ENCODE data around the gene SMAD3.

SMAD3 gene

DNA sequence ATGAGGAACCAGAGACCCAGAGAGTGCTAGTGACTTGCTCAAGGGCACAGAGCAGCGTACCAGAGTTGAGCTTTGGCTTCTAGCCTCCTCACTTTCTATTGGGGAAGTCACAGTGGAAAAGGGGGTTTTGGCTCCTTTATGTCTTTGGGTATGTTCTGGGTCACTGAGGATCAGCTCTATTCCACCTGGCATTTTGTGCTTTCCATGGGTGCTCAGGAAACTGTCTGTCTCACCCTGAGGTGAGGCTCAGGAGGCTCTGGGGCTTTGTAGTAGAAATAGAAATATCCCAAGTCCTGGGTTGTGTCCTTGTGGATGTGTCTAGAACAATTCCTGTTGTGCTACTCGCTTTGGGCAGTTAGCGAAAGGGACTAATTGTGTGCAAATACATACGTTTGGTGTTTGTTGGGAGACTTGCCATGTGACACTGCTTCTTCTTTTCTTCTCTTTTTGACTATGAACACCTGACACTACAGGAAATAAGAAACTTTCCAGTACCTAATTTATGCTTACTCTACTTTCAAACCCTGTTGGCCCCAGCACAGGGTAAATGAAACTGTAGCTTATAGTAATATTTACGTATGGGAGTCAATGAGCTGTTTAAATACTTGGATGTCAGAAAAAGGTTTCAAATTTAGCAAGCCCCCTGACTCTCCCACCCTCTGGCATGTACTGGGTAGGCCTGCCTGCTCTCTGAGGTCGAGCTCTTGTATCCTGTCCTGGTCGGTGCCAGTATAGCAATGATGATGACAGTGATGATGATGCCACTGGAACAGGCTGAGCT is 35.6 kb downstream of the SMAD3 start:
- in situ Hi-C loops (cut with MboI; ENCODE audit: low pct_unique_long_range_greater_than_20kb, low sequenced_read_pairs, unreplicated experiment) = no loop called here
- peak; percentile 60 for DNase-seq (ENCODE audit: low spot score)

DNA sequence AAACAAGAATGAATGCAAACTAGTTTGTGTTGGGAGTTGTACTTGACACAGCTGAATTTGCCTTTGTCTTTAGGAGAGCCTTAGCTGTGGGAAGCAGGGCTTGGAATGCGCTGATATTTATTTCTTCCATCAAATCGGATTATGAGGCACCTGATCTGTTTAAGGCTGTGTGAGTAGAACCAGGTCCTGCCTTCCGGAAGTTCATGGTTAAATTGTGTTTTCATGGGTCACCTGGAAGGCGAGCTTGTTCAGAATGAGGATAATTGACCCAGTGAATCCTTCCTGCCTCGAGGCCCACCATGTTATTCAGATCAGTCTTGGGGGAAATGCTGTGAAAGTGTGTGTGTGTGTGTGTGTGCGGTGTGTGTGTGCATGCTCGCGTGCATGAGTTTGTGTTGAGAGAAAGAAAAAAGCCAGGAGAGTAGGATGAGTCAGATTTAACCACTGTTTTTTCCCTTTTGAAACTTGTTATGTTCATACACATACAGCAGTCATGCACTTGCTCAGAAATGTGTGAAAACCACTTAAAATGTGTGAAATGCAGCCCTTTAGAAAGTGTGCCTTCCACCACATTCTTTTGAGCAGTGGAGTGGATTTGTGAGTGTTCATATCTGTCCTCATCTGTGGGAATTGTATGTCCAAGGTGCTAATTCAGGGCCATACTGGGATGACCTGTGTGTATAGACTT is 36.7 kb downstream of the SMAD3 start:
- in situ Hi-C loops (cut with MboI; ENCODE audit: low pct_unique_long_range_greater_than_20kb, low sequenced_read_pairs, unreplicated experiment) = no loop called here
- TF ChIP-seq, protein P1, sequence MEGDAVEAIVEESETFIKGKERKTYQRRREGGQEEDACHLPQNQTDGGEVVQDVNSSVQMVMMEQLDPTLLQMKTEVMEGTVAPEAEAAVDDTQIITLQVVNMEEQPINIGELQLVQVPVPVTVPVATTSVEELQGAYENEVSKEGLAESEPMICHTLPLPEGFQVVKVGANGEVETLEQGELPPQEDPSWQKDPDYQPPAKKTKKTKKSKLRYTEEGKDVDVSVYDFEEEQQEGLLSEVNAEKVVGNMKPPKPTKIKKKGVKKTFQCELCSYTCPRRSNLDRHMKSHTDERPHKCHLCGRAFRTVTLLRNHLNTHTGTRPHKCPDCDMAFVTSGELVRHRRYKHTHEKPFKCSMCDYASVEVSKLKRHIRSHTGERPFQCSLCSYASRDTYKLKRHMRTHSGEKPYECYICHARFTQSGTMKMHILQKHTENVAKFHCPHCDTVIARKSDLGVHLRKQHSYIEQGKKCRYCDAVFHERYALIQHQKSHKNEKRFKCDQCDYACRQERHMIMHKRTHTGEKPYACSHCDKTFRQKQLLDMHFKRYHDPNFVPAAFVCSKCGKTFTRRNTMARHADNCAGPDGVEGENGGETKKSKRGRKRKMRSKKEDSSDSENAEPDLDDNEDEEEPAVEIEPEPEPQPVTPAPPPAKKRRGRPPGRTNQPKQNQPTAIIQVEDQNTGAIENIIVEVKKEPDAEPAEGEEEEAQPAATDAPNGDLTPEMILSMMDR (IDR thresholded peaks at IDR 0.05; ENCODE audit: extremely low read depth, insufficient read depth, missing control alignments) = no peak
- DNase-seq (ENCODE audit: low spot score) = peak; percentile 62

More for the DNA sequence above, 35.6 kb downstream of the SMAD3 start:
- TF ChIP-seq, protein P1 (IDR thresholded peaks at IDR 0.05; ENCODE audit: extremely low read depth, insufficient read depth, missing control alignments) = no peak

DNA sequence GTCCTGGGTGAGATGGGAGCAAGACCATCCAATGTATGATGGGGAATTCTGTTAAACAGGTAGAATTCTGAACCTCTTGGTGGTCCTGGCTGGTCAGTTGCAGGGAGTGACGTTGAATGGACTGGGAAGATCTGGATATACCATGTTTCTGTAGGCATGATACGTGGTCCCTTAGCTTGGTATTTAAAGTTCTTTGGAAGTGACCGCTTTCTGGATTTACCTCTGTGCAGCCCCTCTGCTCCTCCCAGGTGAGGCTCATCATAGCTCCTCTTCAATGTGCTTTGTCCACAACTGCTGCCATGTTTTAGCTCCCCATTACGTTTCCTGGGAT is 37.2 kb downstream of the SMAD3 start:
- TF ChIP-seq, protein P1 (IDR thresholded peaks at IDR 0.05; ENCODE audit: extremely low read depth, insufficient read depth, missing control alignments) = no peak
- in situ Hi-C loops (cut with MboI; ENCODE audit: low pct_unique_long_range_greater_than_20kb, low sequenced_read_pairs, unreplicated experiment) = no loop called here
- no peak for DNase-seq (ENCODE audit: low spot score)

DNA sequence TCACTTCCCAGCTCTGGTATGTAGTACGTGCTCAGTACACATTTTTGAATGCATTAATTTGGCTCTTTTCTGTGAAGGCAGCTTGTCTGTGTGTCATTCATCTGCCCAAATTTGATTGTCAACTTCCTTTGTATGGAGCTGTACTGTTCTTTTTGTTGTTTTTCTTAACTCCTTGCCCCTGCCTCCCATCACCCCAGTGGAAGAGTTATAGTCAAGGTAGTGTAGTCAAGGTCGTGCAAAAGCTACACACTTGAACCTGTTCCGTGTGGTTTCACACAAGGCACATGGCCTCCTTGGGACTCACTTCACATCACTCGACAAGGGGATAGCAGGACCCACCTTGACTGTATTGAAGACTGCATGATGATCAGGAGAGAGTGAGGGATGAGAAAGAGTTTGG is 37.6 kb downstream of the SMAD3 start:
- in situ Hi-C loops (cut with MboI; ENCODE audit: low pct_unique_long_range_greater_than_20kb, low sequenced_read_pairs, unreplicated experiment) = no loop called here
- no peak for DNase-seq (ENCODE audit: low spot score)
- TF ChIP-seq, protein P1 (IDR thresholded peaks at IDR 0.05; ENCODE audit: extremely low read depth, insufficient read depth, missing control alignments) = no peak

DNA sequence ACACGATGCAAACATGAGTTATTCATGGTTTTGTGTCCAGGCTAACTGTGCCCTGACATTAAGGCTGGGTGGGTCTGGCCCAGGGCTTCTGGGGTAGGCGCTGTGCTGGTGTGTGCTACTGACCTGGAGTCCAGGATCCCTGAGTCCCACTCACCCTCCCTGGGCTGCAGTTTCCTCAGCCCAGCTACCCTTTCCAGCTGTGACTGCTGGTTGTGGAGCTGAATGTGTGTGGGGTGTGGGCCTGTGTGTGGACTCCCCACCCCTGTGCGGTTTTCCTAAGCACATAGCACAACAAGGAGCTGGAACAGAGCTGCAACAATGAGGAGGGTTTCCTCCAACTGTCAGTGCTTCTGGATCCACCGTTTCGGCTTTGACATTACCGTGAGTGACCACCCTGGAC is 38.0 kb downstream of the SMAD3 start:
- DNase-seq (ENCODE audit: low spot score) = no peak
- TF ChIP-seq, protein P1 (IDR thresholded peaks at IDR 0.05; ENCODE audit: extremely low read depth, insufficient read depth, missing control alignments) = no peak
- in situ Hi-C loops (cut with MboI; ENCODE audit: low pct_unique_long_range_greater_than_20kb, low sequenced_read_pairs, unreplicated experiment) = no loop called here

DNA sequence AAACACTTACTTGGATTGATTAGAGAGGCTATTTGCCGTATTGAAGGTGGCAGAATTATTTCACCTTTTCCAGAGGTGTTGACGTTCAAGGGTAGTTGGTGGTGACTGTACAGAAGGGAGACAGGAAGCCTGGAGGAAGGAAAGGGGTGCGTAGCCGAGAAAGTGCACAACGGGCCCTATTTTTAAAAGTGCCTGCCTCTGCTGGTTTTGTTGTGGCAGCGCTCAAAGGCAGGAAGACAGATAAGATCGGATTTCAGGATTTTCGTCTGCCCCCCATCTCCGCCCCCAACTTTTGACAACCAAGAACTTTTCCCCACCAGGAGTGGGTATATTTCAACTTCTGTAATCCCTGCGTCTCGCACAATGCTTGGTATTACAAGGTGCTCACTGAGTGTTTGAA is 38.5 kb downstream of the SMAD3 start:
- in situ Hi-C loops (cut with MboI; ENCODE audit: low pct_unique_long_range_greater_than_20kb, low sequenced_read_pairs, unreplicated experiment) = no loop called here
- no peak for DNase-seq (ENCODE audit: low spot score)
- TF ChIP-seq, protein P1 (IDR thresholded peaks at IDR 0.05; ENCODE audit: extremely low read depth, insufficient read depth, missing control alignments) = no peak
